ENCODE data around the gene PRSS38. TPM values are rescaled to one million over a fixed set of nuclear protein-coding genes. Genes with fewer than 3 reads are reported as not detected.

Gene PRSS38
- polyA plus RNA-seq, 1 donor (not counting 4 experiments of a cell fraction or from before 2014, with no cell fraction given): not detected

DNA sequence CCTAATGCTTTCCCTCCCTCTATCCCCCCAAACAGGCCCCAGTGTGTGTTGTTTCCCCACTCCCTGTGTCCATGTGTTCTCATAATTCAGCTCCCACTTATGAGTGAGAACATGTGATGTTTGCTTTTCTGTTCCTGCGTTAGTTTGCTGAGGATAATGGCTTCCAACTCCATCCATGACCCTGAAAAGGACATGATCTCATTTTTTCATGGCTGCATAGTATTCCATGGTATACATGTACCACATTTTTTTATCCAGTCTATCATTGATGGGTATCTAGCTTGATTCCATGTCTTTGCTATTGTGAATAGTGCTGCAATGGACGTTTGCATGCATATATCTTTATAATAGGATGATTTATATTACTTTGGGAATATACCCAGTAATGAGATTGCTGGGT is 8.7 kb downstream of the PRSS38 start:
- no peak overlapping the region for H3K27ac ChIP-seq (ENCODE audit: control insufficient read depth, insufficient read depth, low read length)
- no peaks in the 10 kb centered on the region for H4K20me1 ChIP-seq (ENCODE audit: control insufficient read depth, extremely low read depth, insufficient read depth, low read length)
- no peaks in the 10 kb centered on the region for H3K36me3 ChIP-seq (ENCODE audit: control insufficient read depth in 2 of 2, extremely low read depth in 1 of 2, insufficient read depth in 2 of 2, low read length in 2 of 2)
- DNase-seq (ENCODE audit: low read depth, low spot score): no peak
- peaks cover 2% of the 10 kb centered on the region for H3K9me3 ChIP-seq (ENCODE audit: control insufficient read depth, low read depth, low read length)
- peaks cover 2% of the 10 kb centered on the region for H3K4me1 ChIP-seq (ENCODE audit: control insufficient read depth, extremely low read depth, insufficient read depth, low read length)
- H3K4me2 ChIP-seq (ENCODE audit: control insufficient read depth, extremely low read depth, insufficient read depth, low read depth, low read length): no peak overlapping the region
- no peaks in the 10 kb centered on the region for H3K79me2 ChIP-seq (ENCODE audit: control insufficient read depth, insufficient read depth, low read length)
- dilution Hi-C loops (cut with MboI; ENCODE audit: extremely low pct_ligation_motif_present, low sequenced_read_pairs): no loop called here
- no peaks in the 10 kb centered on the region for H3K27me3 ChIP-seq (ENCODE audit: control insufficient read depth, extremely low read depth, insufficient read depth, low read length)
- no peak overlapping the region for H3K4me3 ChIP-seq (ENCODE audit: control insufficient read depth in 2 of 3, extremely low read depth in 1 of 3, insufficient read depth in 2 of 3, low read depth in 1 of 3, low read length in 3 of 3)
- no peak for TF ChIP-seq EZH2 (IDR thresholded peaks at IDR 0.05; ENCODE audit: low read length)
- TF ChIP-seq, protein P1, sequence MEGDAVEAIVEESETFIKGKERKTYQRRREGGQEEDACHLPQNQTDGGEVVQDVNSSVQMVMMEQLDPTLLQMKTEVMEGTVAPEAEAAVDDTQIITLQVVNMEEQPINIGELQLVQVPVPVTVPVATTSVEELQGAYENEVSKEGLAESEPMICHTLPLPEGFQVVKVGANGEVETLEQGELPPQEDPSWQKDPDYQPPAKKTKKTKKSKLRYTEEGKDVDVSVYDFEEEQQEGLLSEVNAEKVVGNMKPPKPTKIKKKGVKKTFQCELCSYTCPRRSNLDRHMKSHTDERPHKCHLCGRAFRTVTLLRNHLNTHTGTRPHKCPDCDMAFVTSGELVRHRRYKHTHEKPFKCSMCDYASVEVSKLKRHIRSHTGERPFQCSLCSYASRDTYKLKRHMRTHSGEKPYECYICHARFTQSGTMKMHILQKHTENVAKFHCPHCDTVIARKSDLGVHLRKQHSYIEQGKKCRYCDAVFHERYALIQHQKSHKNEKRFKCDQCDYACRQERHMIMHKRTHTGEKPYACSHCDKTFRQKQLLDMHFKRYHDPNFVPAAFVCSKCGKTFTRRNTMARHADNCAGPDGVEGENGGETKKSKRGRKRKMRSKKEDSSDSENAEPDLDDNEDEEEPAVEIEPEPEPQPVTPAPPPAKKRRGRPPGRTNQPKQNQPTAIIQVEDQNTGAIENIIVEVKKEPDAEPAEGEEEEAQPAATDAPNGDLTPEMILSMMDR (optimal IDR thresholded peaks at IDR 0.05 in 1 of 3, IDR thresholded peaks at IDR 0.05 in 1 of 3, conservative IDR thresholded peaks at IDR 0.05 in 1 of 3; ENCODE audit: extremely low read depth in 1 of 3, insufficient read depth in 2 of 3, low read length in 3 of 3): no peak
- H3K9me1 ChIP-seq (ENCODE audit: control insufficient read depth, extremely low read depth, insufficient read depth, low read length): no peaks in the 10 kb centered on the region
- no peak overlapping the region for H2AFZ ChIP-seq (ENCODE audit: control insufficient read depth, low read length)
- H3K9ac ChIP-seq (ENCODE audit: control insufficient read depth, extremely low read depth, insufficient read depth, low read length): no peak overlapping the region
- FAIRE-seq: no peak

DNA sequence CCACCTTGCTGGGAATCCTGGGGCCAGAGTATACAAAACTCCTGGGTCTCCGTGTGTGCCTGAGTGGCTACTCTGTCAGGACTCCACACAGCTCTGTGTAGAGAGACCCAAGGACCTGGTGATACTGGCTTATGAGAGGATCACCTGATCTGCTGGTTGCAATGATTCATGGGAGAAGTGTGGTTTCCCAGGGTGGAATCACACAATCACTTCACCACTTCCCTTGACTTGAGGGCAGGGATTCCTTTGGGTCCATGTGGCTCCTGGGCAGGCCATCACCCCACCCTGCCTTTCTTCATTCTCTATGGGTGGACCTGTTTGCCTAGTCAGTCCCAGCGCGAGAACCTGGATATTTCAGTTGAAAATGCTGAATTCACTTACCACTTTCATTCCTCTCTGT is 13.3 kb downstream of the PRSS38 start:
- TF ChIP-seq EZH2 (IDR thresholded peaks at IDR 0.05; ENCODE audit: low read length): no peak
- TF ChIP-seq, protein P1 (optimal IDR thresholded peaks at IDR 0.05 in 1 of 3, IDR thresholded peaks at IDR 0.05 in 1 of 3, conservative IDR thresholded peaks at IDR 0.05 in 1 of 3; ENCODE audit: extremely low read depth in 1 of 3, insufficient read depth in 2 of 3, low read length in 3 of 3): no peak
- FAIRE-seq (no peak), DNase-seq (ENCODE audit: low read depth, low spot score) (no peak)
- Histone ChIP-seq H3K79me2 (ENCODE audit: control insufficient read depth, insufficient read depth, low read length) (no peaks in the 10 kb centered on the region), H3K27me3 (ENCODE audit: control insufficient read depth, extremely low read depth, insufficient read depth, low read length) (no peaks in the 10 kb centered on the region), H3K27ac (ENCODE audit: control insufficient read depth, insufficient read depth, low read length) (no peak overlapping the region), H2AFZ (ENCODE audit: control insufficient read depth, low read length) (no peak overlapping the region), H4K20me1 (ENCODE audit: control insufficient read depth, extremely low read depth, insufficient read depth, low read length) (no peaks in the 10 kb centered on the region), H3K4me1 (ENCODE audit: control insufficient read depth, extremely low read depth, insufficient read depth, low read length) (peaks cover 2% of the 10 kb centered on the region), H3K4me2 (ENCODE audit: control insufficient read depth, extremely low read depth, insufficient read depth, low read depth, low read length) (no peak overlapping the region), H3K9me1 (ENCODE audit: control insufficient read depth, extremely low read depth, insufficient read depth, low read length) (no peaks in the 10 kb centered on the region), H3K9ac (ENCODE audit: control insufficient read depth, extremely low read depth, insufficient read depth, low read length) (no peak overlapping the region), H3K36me3 (ENCODE audit: control insufficient read depth in 2 of 2, extremely low read depth in 1 of 2, insufficient read depth in 2 of 2, low read length in 2 of 2) (no peaks in the 10 kb centered on the region), H3K4me3 (ENCODE audit: control insufficient read depth in 2 of 3, extremely low read depth in 1 of 3, insufficient read depth in 2 of 3, low read depth in 1 of 3, low read length in 3 of 3) (no peak overlapping the region), H3K9me3 (ENCODE audit: control insufficient read depth, low read depth, low read length) (peaks cover 2% of the 10 kb centered on the region)
- dilution Hi-C loops (cut with MboI; ENCODE audit: extremely low pct_ligation_motif_present, low sequenced_read_pairs): no loop called here
